WTC11 (cell line): ENCODE results near the gene C10orf105. TPM values are rescaled to one million over a fixed set of nuclear protein-coding genes. Genes with fewer than 3 reads are reported as not detected.

ENCODE experiments used
- ATAC-seq: fragments of 200-7000 bp; cut with Tn5 transposase; 2 replicates; pipeline ENCODE4 v1.10.0; 2021; ENCODE audit warnings: mild to moderate bottlenecking, moderate library complexity
- CTCF ChIA-PET: fragments of 300-600 bp; sonication (Branson Sonifier 250); formaldehyde crosslinking; loops from one replicate; lab custom pipeline; 2021; ENCODE audit warnings: antibody characterized with exemption; lab: Charles Lee
- POLR2A ChIA-PET: fragments of 350-600 bp; sonication (Branson Sonifier 250); formaldehyde crosslinking; loops from one replicate; lab custom pipeline; 2021; ENCODE audit warnings: antibody characterized with exemption; lab: Charles Lee
- DNase-seq: peaks from one replicate; pipeline ENCODE4 v3.0.0; 2021; ENCODE audit warnings: low spot score
- H3K27ac Mint-ChIP-seq: 2 replicates; pipeline ENCODE4 v1.8.0; 2021; ENCODE audit warnings: mixed read lengths
- H3K27me3 Mint-ChIP-seq: 2 replicates; pipeline ENCODE4 v1.8.0; 2021; ENCODE audit warnings: low read depth, mild to moderate bottlenecking, moderate library complexity, mixed read lengths
- H3K36me3 Mint-ChIP-seq: 2 replicates; pipeline ENCODE4 v1.8.0; 2021; ENCODE audit warnings: mixed read lengths
- H3K4me1 Mint-ChIP-seq: 2 replicates; pipeline ENCODE4 v1.8.0; 2022; ENCODE audit warnings: mixed read lengths
- H3K4me3 Mint-ChIP-seq: 2 replicates; pipeline ENCODE4 v1.8.0; 2021; ENCODE audit warnings: mild to moderate bottlenecking, moderate library complexity, mixed read lengths
- H3K9me3 Mint-ChIP-seq: 2 replicates; pipeline ENCODE4 v1.8.0; 2021; ENCODE audit warnings: mixed read lengths
- ATF1 ChIP-seq: sonication (generic); formaldehyde crosslinking; IDR thresholded peaks from 2 replicates; pipeline ENCODE4 v1.8.1; 2023; ENCODE audit warnings: mild to moderate bottlenecking, moderate library complexity, missing genetic modification reagents
- ESRRA ChIP-seq: sonication (generic); formaldehyde crosslinking; IDR thresholded peaks from 2 replicates; pipeline ENCODE4 v1.8.1; 2022; ENCODE audit warnings: mild to moderate bottlenecking, missing genetic modification reagents, borderline replicate concordance
- ETV6 ChIP-seq: sonication (generic); formaldehyde crosslinking; IDR thresholded peaks from 2 replicates; pipeline ENCODE4 v1.8.1; 2022; ENCODE audit warnings: mild to moderate bottlenecking, missing genetic modification reagents
- FOXK1 ChIP-seq: sonication (generic); formaldehyde crosslinking; IDR thresholded peaks from 2 replicates; pipeline ENCODE4 v1.8.0; 2022; ENCODE audit warnings: mild to moderate bottlenecking, moderate library complexity, missing genetic modification reagents
- GABPB1 ChIP-seq: sonication (generic); formaldehyde crosslinking; IDR thresholded peaks from 2 replicates; pipeline ENCODE4 v1.8.1; 2023; ENCODE audit warnings: mild to moderate bottlenecking, missing genetic modification reagents
- IRF2 ChIP-seq: sonication (generic); formaldehyde crosslinking; IDR thresholded peaks from 2 replicates; pipeline ENCODE4 v1.8.0; 2022; ENCODE audit warnings: low read depth, missing genetic modification reagents, borderline replicate concordance
- JAZF1 ChIP-seq: fragments of 250-450 bp; sonication (Bioruptor Pico); IDR thresholded peaks from 2 replicates; pipeline ENCODE4 v1.9.0; 2021; ENCODE audit warnings: moderate library complexity, mild to moderate bottlenecking, inconsistent platforms
- JUN ChIP-seq: sonication (generic); formaldehyde crosslinking; IDR thresholded peaks from 2 replicates; pipeline ENCODE4 v1.8.0; 2023; ENCODE audit warnings: mild to moderate bottlenecking, missing genetic modification reagents
- KAT7 ChIP-seq: sonication (generic); formaldehyde crosslinking; IDR thresholded peaks from 2 replicates; pipeline ENCODE4 v1.8.1; 2023; ENCODE audit warnings: missing genetic modification reagents, mild to moderate bottlenecking, borderline replicate concordance
- MXD4 ChIP-seq: fragments of 250-450 bp; sonication (Bioruptor Pico); IDR thresholded peaks from 2 replicates; pipeline ENCODE4 v1.8.0; 2021; ENCODE audit warnings: mild to moderate bottlenecking, moderate library complexity, borderline replicate concordance
- RELA ChIP-seq: sonication (generic); formaldehyde crosslinking; IDR thresholded peaks from 2 replicates; pipeline ENCODE4 v1.8.1; 2022; ENCODE audit warnings: missing genetic modification reagents, mild to moderate bottlenecking, borderline replicate concordance
- TEAD4 ChIP-seq: sonication (generic); formaldehyde crosslinking; IDR thresholded peaks from 2 replicates; pipeline ENCODE4 v1.8.0; 2022; ENCODE audit warnings: mild to moderate bottlenecking, missing genetic modification reagents
- ZNF671 ChIP-seq: fragments of 250-450 bp; sonication (Bioruptor Pico); IDR thresholded peaks from 2 replicates; pipeline ENCODE4 v1.8.0; 2021; ENCODE audit warnings: mild to moderate bottlenecking
- total RNA-seq: library from RNA; stranded (reverse); gene quantifications from 3 replicates; pipeline ENCODE4 v1.2.3, GENCODE V29; 2021
- TF ChIP-seq, protein P1 (sequence below): fragments of 250-450 bp; sonication (Bioruptor Pico); conservative IDR thresholded peaks from 2 replicates; pipeline ENCODE4 v1.9.0; 2021; ENCODE audit warnings: mild to moderate bottlenecking
- TF ChIP-seq, protein P2 (sequence below): fragments of 250-450 bp; sonication (Bioruptor Pico); IDR thresholded peaks from 2 replicates; pipeline ENCODE4 v1.9.0; 2021; ENCODE audit warnings: mild to moderate bottlenecking, borderline replicate concordance
- TF ChIP-seq, protein P3 (sequence below): sonication (generic); formaldehyde crosslinking; IDR thresholded peaks from 2 replicates; pipeline ENCODE4 v1.8.1; 2023; ENCODE audit warnings: mild to moderate bottlenecking, missing genetic modification reagents
- TF ChIP-seq, protein P4 (sequence below): sonication (generic); formaldehyde crosslinking; IDR thresholded peaks from 2 replicates; pipeline ENCODE4 v1.8.1; 2023; ENCODE audit warnings: mild to moderate bottlenecking, missing genetic modification reagents, moderate library complexity
- TF ChIP-seq, protein P5 (sequence below): sonication (generic); formaldehyde crosslinking; conservative IDR thresholded peaks from 2 replicates; pipeline ENCODE4 v1.8.1; 2022; ENCODE audit warnings: mild to moderate bottlenecking, missing genetic modification reagents
- TF ChIP-seq, protein P6 (sequence below): sonication (generic); formaldehyde crosslinking; IDR thresholded peaks from 2 replicates; pipeline ENCODE4 v1.8.0; 2023; ENCODE audit warnings: missing genetic modification reagents
- TF ChIP-seq, protein P7 (sequence below): fragments of 250-450 bp; sonication (Bioruptor Pico); IDR thresholded peaks from 2 replicates; pipeline ENCODE4 v1.8.0; 2021; ENCODE audit warnings: mild to moderate bottlenecking

Gene C10orf105
- total RNA-seq, 1 experiment from 2014 or later = 0.48 TPM

DNA sequence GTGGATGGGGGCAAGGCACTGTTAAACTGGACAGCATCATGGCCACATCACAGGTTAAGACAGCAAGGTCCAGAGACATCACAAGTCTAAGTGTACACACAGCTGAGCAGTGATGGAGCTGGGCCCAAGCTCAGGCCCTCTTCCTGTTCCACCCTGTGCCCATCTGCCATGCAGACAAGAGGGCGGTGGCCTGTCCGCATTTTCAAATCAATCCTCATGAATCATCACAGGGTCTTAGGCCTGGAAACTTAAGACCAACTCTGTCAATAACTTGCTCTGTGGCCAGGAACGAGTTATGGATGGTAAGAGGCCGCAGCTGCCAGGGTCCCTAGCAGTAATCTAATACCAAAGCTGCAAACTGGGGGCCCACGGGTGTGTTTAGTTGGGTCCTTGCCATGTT is 3.2 kb downstream of the C10orf105 start:
- Mint-ChIP-seq H3K27me3 (peaks cover 3% of the 10 kb centered on the region; the same call in 1 of the 2 replicates), H3K4me1 (peaks cover 20% of the 10 kb centered on the region), H3K27ac (no peak overlapping the region), H3K4me3 (no peak overlapping the region), H3K36me3 (no peaks in the 10 kb centered on the region), H3K9me3 (no peaks in the 10 kb centered on the region)
- POLR2A ChIA-PET = no interaction called here
- no peak for ATAC-seq
- TF ChIP-seq, protein P1, sequence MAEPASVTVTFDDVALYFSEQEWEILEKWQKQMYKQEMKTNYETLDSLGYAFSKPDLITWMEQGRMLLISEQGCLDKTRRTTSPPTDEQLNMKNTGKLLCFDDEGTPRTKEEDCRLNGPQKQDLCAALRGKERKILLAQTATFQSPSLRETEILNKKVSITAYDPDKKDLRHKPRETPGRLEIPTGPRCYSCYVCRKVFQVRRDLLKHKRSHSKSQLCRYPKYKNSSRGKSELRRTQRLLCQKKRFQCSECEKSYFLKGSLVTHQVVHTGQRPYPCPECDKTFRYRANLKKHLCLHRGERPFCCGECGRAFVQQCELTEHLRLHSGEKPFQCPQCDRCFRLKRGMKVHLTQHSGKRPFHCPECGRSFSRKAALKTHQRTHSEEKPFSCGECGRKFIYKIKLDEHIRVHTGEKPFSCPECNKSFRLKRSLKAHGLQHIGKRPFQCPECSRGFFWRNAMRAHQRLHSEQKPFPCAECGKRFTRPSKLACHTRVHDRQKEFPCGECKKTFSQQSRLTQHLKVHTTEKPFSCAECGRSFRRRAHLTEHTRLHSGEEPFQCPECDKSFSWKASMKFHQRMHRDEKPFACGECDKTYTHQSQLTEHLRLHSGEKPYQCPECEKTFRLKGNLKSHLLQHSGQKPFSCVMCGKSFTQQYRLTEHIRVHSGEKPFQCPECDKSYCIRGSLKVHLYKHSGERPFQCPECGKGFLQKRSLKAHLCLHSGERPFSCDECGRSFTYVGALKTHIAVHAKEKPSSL (CRISPR knock-in tag) = no peak
- no peak for TF ChIP-seq TEAD4 (CRISPR knock-in tag)
- TF ChIP-seq ZNF671 (CRISPR knock-in tag) = no peak
- no peak for TF ChIP-seq ETV6 (CRISPR knock-in tag)
- TF ChIP-seq, protein P2, sequence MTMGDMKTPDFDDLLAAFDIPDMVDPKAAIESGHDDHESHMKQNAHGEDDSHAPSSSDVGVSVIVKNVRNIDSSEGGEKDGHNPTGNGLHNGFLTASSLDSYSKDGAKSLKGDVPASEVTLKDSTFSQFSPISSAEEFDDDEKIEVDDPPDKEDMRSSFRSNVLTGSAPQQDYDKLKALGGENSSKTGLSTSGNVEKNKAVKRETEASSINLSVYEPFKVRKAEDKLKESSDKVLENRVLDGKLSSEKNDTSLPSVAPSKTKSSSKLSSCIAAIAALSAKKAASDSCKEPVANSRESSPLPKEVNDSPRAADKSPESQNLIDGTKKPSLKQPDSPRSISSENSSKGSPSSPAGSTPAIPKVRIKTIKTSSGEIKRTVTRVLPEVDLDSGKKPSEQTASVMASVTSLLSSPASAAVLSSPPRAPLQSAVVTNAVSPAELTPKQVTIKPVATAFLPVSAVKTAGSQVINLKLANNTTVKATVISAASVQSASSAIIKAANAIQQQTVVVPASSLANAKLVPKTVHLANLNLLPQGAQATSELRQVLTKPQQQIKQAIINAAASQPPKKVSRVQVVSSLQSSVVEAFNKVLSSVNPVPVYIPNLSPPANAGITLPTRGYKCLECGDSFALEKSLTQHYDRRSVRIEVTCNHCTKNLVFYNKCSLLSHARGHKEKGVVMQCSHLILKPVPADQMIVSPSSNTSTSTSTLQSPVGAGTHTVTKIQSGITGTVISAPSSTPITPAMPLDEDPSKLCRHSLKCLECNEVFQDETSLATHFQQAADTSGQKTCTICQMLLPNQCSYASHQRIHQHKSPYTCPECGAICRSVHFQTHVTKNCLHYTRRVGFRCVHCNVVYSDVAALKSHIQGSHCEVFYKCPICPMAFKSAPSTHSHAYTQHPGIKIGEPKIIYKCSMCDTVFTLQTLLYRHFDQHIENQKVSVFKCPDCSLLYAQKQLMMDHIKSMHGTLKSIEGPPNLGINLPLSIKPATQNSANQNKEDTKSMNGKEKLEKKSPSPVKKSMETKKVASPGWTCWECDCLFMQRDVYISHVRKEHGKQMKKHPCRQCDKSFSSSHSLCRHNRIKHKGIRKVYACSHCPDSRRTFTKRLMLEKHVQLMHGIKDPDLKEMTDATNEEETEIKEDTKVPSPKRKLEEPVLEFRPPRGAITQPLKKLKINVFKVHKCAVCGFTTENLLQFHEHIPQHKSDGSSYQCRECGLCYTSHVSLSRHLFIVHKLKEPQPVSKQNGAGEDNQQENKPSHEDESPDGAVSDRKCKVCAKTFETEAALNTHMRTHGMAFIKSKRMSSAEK = no peak
- CTCF ChIA-PET = interaction anchor here (0.8 to 5.6 kb wide), 11 partner anchors 8 to 332 kb away, joined by 3 to 33 read pairs (median 4); partner anchors contain the start of gene CDH23
- no peak for DNase-seq

DNA sequence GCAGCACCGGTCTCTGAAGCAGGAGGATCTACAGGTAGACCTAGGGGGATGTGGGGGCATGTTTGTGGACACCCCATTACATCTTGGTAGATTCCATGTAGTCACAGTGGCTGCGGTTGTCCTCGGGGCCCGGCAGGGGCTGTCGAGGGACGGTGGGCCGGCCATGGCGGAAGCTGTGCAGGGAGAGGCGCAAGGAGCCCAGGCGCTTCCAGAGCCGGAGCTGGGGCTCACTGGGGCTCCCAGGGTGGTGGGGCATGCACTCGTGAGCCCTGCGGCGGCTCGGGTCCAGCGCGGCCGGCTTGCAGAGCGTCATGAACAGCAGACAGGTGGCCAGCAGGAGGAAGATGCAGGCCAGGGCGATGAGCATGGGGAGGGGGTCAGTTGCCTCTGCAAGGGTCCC is 3.7 kb downstream of the C10orf105 start:
- Mint-ChIP-seq H3K27ac (no peak overlapping the region), H3K9me3 (no peaks in the 10 kb centered on the region), H3K27me3 (0 out of 2 replicates have a peak, but pooled peaks cover 2% of the 10 kb centered on the region), H3K4me1 (peaks cover 20% of the 10 kb centered on the region), H3K36me3 (no peaks in the 10 kb centered on the region), H3K4me3 (no peak overlapping the region)
- ChIA-PET POLR2A (no interaction called here), CTCF (interaction anchor here (0.8 to 5.6 kb wide), 5 partner anchors 19 to 332 kb away, joined by 3 to 33 read pairs (median 4); no protein-coding TSS in a partner anchor)
- ATAC-seq = no peak
- TF ChIP-seq KAT7 (CRISPR knock-in tag) = no peak
- TF ChIP-seq, protein P3, sequence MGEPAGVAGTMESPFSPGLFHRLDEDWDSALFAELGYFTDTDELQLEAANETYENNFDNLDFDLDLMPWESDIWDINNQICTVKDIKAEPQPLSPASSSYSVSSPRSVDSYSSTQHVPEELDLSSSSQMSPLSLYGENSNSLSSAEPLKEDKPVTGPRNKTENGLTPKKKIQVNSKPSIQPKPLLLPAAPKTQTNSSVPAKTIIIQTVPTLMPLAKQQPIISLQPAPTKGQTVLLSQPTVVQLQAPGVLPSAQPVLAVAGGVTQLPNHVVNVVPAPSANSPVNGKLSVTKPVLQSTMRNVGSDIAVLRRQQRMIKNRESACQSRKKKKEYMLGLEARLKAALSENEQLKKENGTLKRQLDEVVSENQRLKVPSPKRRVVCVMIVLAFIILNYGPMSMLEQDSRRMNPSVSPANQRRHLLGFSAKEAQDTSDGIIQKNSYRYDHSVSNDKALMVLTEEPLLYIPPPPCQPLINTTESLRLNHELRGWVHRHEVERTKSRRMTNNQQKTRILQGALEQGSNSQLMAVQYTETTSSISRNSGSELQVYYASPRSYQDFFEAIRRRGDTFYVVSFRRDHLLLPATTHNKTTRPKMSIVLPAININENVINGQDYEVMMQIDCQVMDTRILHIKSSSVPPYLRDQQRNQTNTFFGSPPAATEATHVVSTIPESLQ = no peak
- TF ChIP-seq GABPB1 (CRISPR knock-in tag) = no peak
- TF ChIP-seq ATF1 (CRISPR knock-in tag) = no peak
- TF ChIP-seq RELA (CRISPR knock-in tag) = no peak
- no peak for TF ChIP-seq JUN (CRISPR knock-in tag)
- no peak for DNase-seq

DNA sequence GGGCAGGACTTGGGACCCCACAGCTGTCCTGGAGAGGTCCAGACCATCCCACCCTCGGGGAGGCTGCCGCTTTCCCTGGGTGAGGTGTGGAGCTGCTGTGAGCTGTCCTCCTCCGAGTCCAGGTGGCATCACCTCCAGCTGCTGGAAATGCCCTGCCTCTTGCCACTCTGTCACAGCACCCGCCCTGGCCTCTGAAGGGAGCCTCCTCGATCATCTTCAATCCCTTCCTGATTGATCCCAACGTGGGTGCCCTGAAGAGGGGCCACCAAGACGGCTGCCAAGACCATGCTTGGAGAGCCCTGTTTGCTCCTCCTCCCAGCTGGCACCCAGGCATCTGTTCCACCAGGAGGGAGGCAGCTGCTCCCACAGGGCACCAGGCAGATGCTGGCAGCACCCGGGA is 4.6 kb downstream of the C10orf105 start:
- Mint-ChIP-seq H3K4me1 (peaks cover 18% of the 10 kb centered on the region), H3K9me3 (no peaks in the 10 kb centered on the region), H3K4me3 (no peak overlapping the region), H3K27ac (no peak overlapping the region), H3K27me3 (no peaks in the 10 kb centered on the region), H3K36me3 (no peaks in the 10 kb centered on the region)
- ChIA-PET CTCF (interaction anchor here (0.9 kb wide), 1 partner anchor 100 kb away, joined by 3 read pairs; no protein-coding TSS in a partner anchor), POLR2A (no interaction called here)
- ATAC-seq = no peak
- no peak for DNase-seq
- TF ChIP-seq, protein P4, sequence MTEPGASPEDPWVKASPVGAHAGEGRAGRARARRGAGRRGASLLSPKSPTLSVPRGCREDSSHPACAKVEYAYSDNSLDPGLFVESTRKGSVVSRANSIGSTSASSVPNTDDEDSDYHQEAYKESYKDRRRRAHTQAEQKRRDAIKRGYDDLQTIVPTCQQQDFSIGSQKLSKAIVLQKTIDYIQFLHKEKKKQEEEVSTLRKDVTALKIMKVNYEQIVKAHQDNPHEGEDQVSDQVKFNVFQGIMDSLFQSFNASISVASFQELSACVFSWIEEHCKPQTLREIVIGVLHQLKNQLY = no peak
- TF ChIP-seq, protein P5, sequence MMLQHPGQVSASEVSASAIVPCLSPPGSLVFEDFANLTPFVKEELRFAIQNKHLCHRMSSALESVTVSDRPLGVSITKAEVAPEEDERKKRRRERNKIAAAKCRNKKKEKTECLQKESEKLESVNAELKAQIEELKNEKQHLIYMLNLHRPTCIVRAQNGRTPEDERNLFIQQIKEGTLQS = no peak
- TF ChIP-seq ESRRA (CRISPR knock-in tag) (no peak), JAZF1 (no peak), IRF2 (CRISPR knock-in tag) (no peak), MXD4 (CRISPR knock-in tag) (no peak), FOXK1 (CRISPR knock-in tag) (no peak)
- TF ChIP-seq, protein P6, sequence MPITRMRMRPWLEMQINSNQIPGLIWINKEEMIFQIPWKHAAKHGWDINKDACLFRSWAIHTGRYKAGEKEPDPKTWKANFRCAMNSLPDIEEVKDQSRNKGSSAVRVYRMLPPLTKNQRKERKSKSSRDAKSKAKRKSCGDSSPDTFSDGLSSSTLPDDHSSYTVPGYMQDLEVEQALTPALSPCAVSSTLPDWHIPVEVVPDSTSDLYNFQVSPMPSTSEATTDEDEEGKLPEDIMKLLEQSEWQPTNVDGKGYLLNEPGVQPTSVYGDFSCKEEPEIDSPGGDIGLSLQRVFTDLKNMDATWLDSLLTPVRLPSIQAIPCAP (CRISPR knock-in tag) = no peak
- TF ChIP-seq, protein P7, sequence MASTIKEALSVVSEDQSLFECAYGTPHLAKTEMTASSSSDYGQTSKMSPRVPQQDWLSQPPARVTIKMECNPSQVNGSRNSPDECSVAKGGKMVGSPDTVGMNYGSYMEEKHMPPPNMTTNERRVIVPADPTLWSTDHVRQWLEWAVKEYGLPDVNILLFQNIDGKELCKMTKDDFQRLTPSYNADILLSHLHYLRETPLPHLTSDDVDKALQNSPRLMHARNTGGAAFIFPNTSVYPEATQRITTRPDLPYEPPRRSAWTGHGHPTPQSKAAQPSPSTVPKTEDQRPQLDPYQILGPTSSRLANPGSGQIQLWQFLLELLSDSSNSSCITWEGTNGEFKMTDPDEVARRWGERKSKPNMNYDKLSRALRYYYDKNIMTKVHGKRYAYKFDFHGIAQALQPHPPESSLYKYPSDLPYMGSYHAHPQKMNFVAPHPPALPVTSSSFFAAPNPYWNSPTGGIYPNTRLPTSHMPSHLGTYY (CRISPR knock-in tag) = no peak
